HG03520 (cell line): ENCODE results near the gene RHAG.
"Not testable (repeated sequence)": the region's sequence is repeated elsewhere in the genome, so short reads cannot be mapped to it uniquely, and the experiment has no call there.

Experiments
- ATAC-seq: cut with Tn5 transposase; IDR thresholded peaks from one replicate; pipeline ENCODE4 v1.9.1; 2021; ENCODE audit warnings: mild to moderate bottlenecking, moderate library complexity; ENCODE audit not compliant: unreplicated experiment

The RHAG gene

GRCh38 chr6:49635978-49636712, 494 bp downstream of the RHAG start:
- no peak for ATAC-seq

GRCh38 chr6:49635480-49635879, 1.2 kb downstream of the RHAG start:
- ATAC-seq: no peak

GRCh38 chr6:49634836-49635218, 1.8 kb downstream of the RHAG start:
- no peak for ATAC-seq

- ATAC-seq: no peak
Observed at GRCh38 chr6:49634092-49634835, 2.4 kb downstream of the RHAG start.

GRCh38 chr6:49633541-49633940, 3.1 kb downstream of the RHAG start:
- ATAC-seq: no peak

GRCh38 chr6:49632727-49633126, 3.9 kb downstream of the RHAG start:
- no peak for ATAC-seq

GRCh38 chr6:49629485-49630088, 7.1 kb downstream of the RHAG start:
- not testable (repeated sequence) for ATAC-seq

- no peak for ATAC-seq
Observed at GRCh38 chr6:49626811-49627210, 9.8 kb downstream of the RHAG start.

- no peak for ATAC-seq
Observed at GRCh38 chr6:49618257-49618656, 18.4 kb downstream of the RHAG start.

- ATAC-seq: not testable (repeated sequence)
Observed at GRCh38 chr6:49614144-49614543, 22.5 kb downstream of the RHAG start.

GRCh38 chr6:49609285-49609684, 27.4 kb downstream of the RHAG start:
- ATAC-seq: no peak

- not testable (repeated sequence) for ATAC-seq
Observed at GRCh38 chr6:49608275-49608674, 28.4 kb downstream of the RHAG start.

GRCh38 chr6:49607391-49607982, 29.2 kb downstream of the RHAG start:
- no peak for ATAC-seq

GRCh38 chr6:49606721-49607390, 29.8 kb downstream of the RHAG start:
- peak; percentile 95 for ATAC-seq

GRCh38 chr6:49604080-49604479, 32.6 kb downstream of the RHAG start:
- ATAC-seq: not testable (repeated sequence)

- not testable (repeated sequence) for ATAC-seq
Observed at GRCh38 chr6:49587262-49587661, 49.4 kb downstream of the RHAG start.

- ATAC-seq: no peak
Observed at GRCh38 chr6:49582529-49582928, 54.1 kb downstream of the RHAG start.

- ATAC-seq: no peak
Observed at GRCh38 chr6:49579649-49580048, 57.0 kb downstream of the RHAG start.

GRCh38 chr6:49576618-49577017, 60.0 kb downstream of the RHAG start:
- no peak for ATAC-seq

GRCh38 chr6:49570474-49571079, 66.1 kb downstream of the RHAG start:
- no peak for ATAC-seq

GRCh38 chr6:49565855-49566254, 70.8 kb downstream of the RHAG start:
- no peak for ATAC-seq
